Measurements from ENCODE around the gene TBC1D22B.

- TF ChIP-seq, protein P1, sequence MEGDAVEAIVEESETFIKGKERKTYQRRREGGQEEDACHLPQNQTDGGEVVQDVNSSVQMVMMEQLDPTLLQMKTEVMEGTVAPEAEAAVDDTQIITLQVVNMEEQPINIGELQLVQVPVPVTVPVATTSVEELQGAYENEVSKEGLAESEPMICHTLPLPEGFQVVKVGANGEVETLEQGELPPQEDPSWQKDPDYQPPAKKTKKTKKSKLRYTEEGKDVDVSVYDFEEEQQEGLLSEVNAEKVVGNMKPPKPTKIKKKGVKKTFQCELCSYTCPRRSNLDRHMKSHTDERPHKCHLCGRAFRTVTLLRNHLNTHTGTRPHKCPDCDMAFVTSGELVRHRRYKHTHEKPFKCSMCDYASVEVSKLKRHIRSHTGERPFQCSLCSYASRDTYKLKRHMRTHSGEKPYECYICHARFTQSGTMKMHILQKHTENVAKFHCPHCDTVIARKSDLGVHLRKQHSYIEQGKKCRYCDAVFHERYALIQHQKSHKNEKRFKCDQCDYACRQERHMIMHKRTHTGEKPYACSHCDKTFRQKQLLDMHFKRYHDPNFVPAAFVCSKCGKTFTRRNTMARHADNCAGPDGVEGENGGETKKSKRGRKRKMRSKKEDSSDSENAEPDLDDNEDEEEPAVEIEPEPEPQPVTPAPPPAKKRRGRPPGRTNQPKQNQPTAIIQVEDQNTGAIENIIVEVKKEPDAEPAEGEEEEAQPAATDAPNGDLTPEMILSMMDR (IDR thresholded peaks at IDR 0.05), result no peak
- TF ChIP-seq POLR2A (IDR thresholded peaks at IDR 0.05), result no peak
Measured at GRCh38 chr6:37298958-37299357, 41.4 kb downstream of the TBC1D22B start.

All from lower leg skin (tissue), 3 donors.